Activated naive CD4-positive, alpha-beta T cell treated with anti-CD3 and anti-CD28 coated beads for 36 hours (primary cell): ENCODE data around the gene FREM2. TPM values are rescaled to one million over a fixed set of nuclear protein-coding genes. Genes with fewer than 3 reads are reported as not detected.

Source experiments
- CTCF ChIA-PET: fragments of 350-600 bp; sonication (Branson Sonifier 250); formaldehyde crosslinking; loops from one replicate; lab custom pipeline; 2021; ENCODE audit warnings: antibody characterized with exemption; lab: Charles Lee
- DNase-seq: peaks from one replicate; pipeline ENCODE4 v3.0.0-alpha.2; 2020
- H3K27ac Mint-ChIP-seq: one replicate; pipeline ENCODE4 v1.8.0; 2021; ENCODE audit warnings: mild to moderate bottlenecking, mixed read lengths
- H3K27me3 Mint-ChIP-seq: one replicate; pipeline ENCODE4 v1.8.0; 2021; ENCODE audit warnings: low read depth, mixed read lengths
- H3K36me3 Mint-ChIP-seq: one replicate; pipeline ENCODE4 v1.8.0; 2021; ENCODE audit warnings: low read depth, mixed read lengths
- H3K4me1 Mint-ChIP-seq: one replicate; pipeline ENCODE4 v1.8.0; 2021; ENCODE audit warnings: low read depth, mixed read lengths
- H3K4me3 Mint-ChIP-seq: one replicate; pipeline ENCODE4 v1.8.0; 2021; ENCODE audit warnings: mild to moderate bottlenecking, moderate library complexity, mixed read lengths
- H3K9me3 Mint-ChIP-seq: one replicate; pipeline ENCODE4 v1.8.0; 2021; ENCODE audit warnings: mixed read lengths
- intact Hi-C: fragments of 100-400 bp; cut with micrococcal nuclease; formaldehyde crosslinking; loops from one replicate; pipeline ENCODE4 v1.15.1; 2023
- total RNA-seq, 2 experiments: library from RNA; stranded (reverse); gene quantifications; one replicate each; pipeline ENCODE4 v1.2.3, GENCODE V29; 2021

The FREM2 gene
- not detected for total RNA-seq

- no peak for DNase-seq
- no peaks in the 10 kb centered on the region for H3K36me3 Mint-ChIP-seq
- CTCF ChIA-PET: interaction anchor here (0.8 kb wide), 1 partner anchor 16 kb away, joined by 3 read pairs; no protein-coding TSS in a partner anchor
- peak within 1 kb of the TSS; percentile 29 for H3K4me3 Mint-ChIP-seq
- intact Hi-C loops: loop anchor here (1.0 to 2.0 kb wide), 3 partner anchors 78 to 229 kb away; no protein-coding TSS in a partner anchor
- no peaks in the 10 kb centered on the region for H3K9me3 Mint-ChIP-seq
- peaks cover 20% of the 10 kb centered on the region for H3K27me3 Mint-ChIP-seq
- H3K4me1 Mint-ChIP-seq: peaks cover 5% of the 10 kb centered on the region
- no peak within 1 kb of the TSS for H3K27ac Mint-ChIP-seq
Measured at GRCh38 chr13:38686577-38687245, at the start of gene FREM2. Gene FREM2 (plus strand): TSS chr13:38687077. CDS start chr13:38687345, 268 bp downstream.

- Mint-ChIP-seq H3K4me3 (no peak overlapping the region), H3K36me3 (no peaks in the 10 kb centered on the region), H3K4me1 (no peaks in the 10 kb centered on the region), H3K27ac (no peak overlapping the region), H3K9me3 (no peaks in the 10 kb centered on the region), H3K27me3 (peaks cover 6% of the 10 kb centered on the region)
- intact Hi-C loops: no loop called here
- DNase-seq: no peak
- CTCF ChIA-PET: interaction anchor here (0.6 kb wide), 1 partner anchor 568 kb away, joined by 7 read pairs; no protein-coding TSS in a partner anchor
Measured at GRCh38 chr13:38637576-38637975, 49.3 kb upstream of the FREM2 start.

- Mint-ChIP-seq H3K4me1 (no peaks in the 10 kb centered on the region), H3K36me3 (no peaks in the 10 kb centered on the region), H3K27ac (no peak overlapping the region), H3K27me3 (peaks cover 6% of the 10 kb centered on the region), H3K4me3 (no peak overlapping the region), H3K9me3 (no peaks in the 10 kb centered on the region)
- no peak for DNase-seq
- intact Hi-C loops: no loop called here
- CTCF ChIA-PET: no interaction called here
Measured at GRCh38 chr13:38641164-38641948, 45.5 kb upstream of the FREM2 start.

GRCh38 chr13:38647312-38647711 lies 39.6 kb upstream of the FREM2 start:
- H3K4me3 Mint-ChIP-seq: no peak overlapping the region
- no peak overlapping the region for H3K27ac Mint-ChIP-seq
- H3K36me3 Mint-ChIP-seq: no peaks in the 10 kb centered on the region
- peaks cover 3% of the 10 kb centered on the region for H3K27me3 Mint-ChIP-seq
- H3K4me1 Mint-ChIP-seq: no peaks in the 10 kb centered on the region
- CTCF ChIA-PET: no interaction called here
- intact Hi-C loops: no loop called here
- no peaks in the 10 kb centered on the region for H3K9me3 Mint-ChIP-seq
- no peak for DNase-seq

GRCh38 chr13:38648912-38649311 lies 38.0 kb upstream of the FREM2 start:
- Mint-ChIP-seq H3K27ac (no peak overlapping the region), H3K9me3 (peaks cover 2% of the 10 kb centered on the region), H3K27me3 (peaks cover 3% of the 10 kb centered on the region), H3K36me3 (no peaks in the 10 kb centered on the region), H3K4me1 (no peaks in the 10 kb centered on the region), H3K4me3 (no peak overlapping the region)
- intact Hi-C loops: no loop called here
- DNase-seq: no peak
- CTCF ChIA-PET: no interaction called here

GRCh38 chr13:38656699-38657098 lies 30.2 kb upstream of the FREM2 start:
- no peak overlapping the region for H3K4me3 Mint-ChIP-seq
- no peaks in the 10 kb centered on the region for H3K4me1 Mint-ChIP-seq
- no peak for DNase-seq
- no peaks in the 10 kb centered on the region for H3K36me3 Mint-ChIP-seq
- H3K27ac Mint-ChIP-seq: no peak overlapping the region
- no peaks in the 10 kb centered on the region for H3K27me3 Mint-ChIP-seq
- CTCF ChIA-PET: interaction anchor here (0.8 kb wide), 1 partner anchor 28 kb away, joined by 3 read pairs; no protein-coding TSS in a partner anchor
- H3K9me3 Mint-ChIP-seq: peaks cover 2% of the 10 kb centered on the region
- intact Hi-C loops: no loop called here

GRCh38 chr13:38657191-38657590 lies 29.7 kb upstream of the FREM2 start:
- intact Hi-C loops: no loop called here

GRCh38 chr13:38658906-38659305 lies 28.0 kb upstream of the FREM2 start:
- no peak for DNase-seq
- no peaks in the 10 kb centered on the region for H3K9me3 Mint-ChIP-seq
- no peaks in the 10 kb centered on the region for H3K4me1 Mint-ChIP-seq
- H3K36me3 Mint-ChIP-seq: no peaks in the 10 kb centered on the region
- CTCF ChIA-PET: no interaction called here
- peaks cover 10% of the 10 kb centered on the region for H3K27me3 Mint-ChIP-seq
- intact Hi-C loops: no loop called here
- no peak overlapping the region for H3K27ac Mint-ChIP-seq
- H3K4me3 Mint-ChIP-seq: no peak overlapping the region

More at GRCh38 chr13:38657191-38657590, 29.7 kb upstream of the FREM2 start:
- H3K27ac Mint-ChIP-seq: no peak overlapping the region
- DNase-seq: no peak
- CTCF ChIA-PET: interaction anchor here (0.8 kb wide), 1 partner anchor 29 kb away, joined by 3 read pairs; no protein-coding TSS in a partner anchor
- H3K4me3 Mint-ChIP-seq: no peak overlapping the region
- H3K36me3 Mint-ChIP-seq: no peaks in the 10 kb centered on the region
- peaks cover 2% of the 10 kb centered on the region for H3K27me3 Mint-ChIP-seq
- no peaks in the 10 kb centered on the region for H3K4me1 Mint-ChIP-seq
- H3K9me3 Mint-ChIP-seq: peaks cover 2% of the 10 kb centered on the region

GRCh38 chr13:38661010-38661675 lies 25.7 kb upstream of the FREM2 start:
- Mint-ChIP-seq H3K9me3 (no peaks in the 10 kb centered on the region), H3K36me3 (no peaks in the 10 kb centered on the region), H3K4me3 (no peak overlapping the region), H3K27ac (no peak overlapping the region), H3K4me1 (no peaks in the 10 kb centered on the region), H3K27me3 (peaks cover 14% of the 10 kb centered on the region)
- intact Hi-C loops: no loop called here
- CTCF ChIA-PET: no interaction called here
- DNase-seq: no peak

- no peaks in the 10 kb centered on the region for H3K4me1 Mint-ChIP-seq
- no peaks in the 10 kb centered on the region for H3K9me3 Mint-ChIP-seq
- no peak overlapping the region for H3K4me3 Mint-ChIP-seq
- peaks cover 18% of the 10 kb centered on the region for H3K27me3 Mint-ChIP-seq
- intact Hi-C loops: no loop called here
- CTCF ChIA-PET: no interaction called here
- DNase-seq: no peak
- H3K36me3 Mint-ChIP-seq: no peaks in the 10 kb centered on the region
- no peak overlapping the region for H3K27ac Mint-ChIP-seq
Measured at GRCh38 chr13:38662362-38662761, 24.5 kb upstream of the FREM2 start.

GRCh38 chr13:38664906-38665305 lies 22.0 kb upstream of the FREM2 start:
- H3K36me3 Mint-ChIP-seq: no peaks in the 10 kb centered on the region
- peaks cover 18% of the 10 kb centered on the region for H3K27me3 Mint-ChIP-seq
- no peak overlapping the region for H3K4me3 Mint-ChIP-seq
- no peaks in the 10 kb centered on the region for H3K4me1 Mint-ChIP-seq
- no peaks in the 10 kb centered on the region for H3K9me3 Mint-ChIP-seq
- no peak for DNase-seq
- no peak overlapping the region for H3K27ac Mint-ChIP-seq
- intact Hi-C loops: no loop called here
- CTCF ChIA-PET: no interaction called here

GRCh38 chr13:38667526-38668109 lies 19.3 kb upstream of the FREM2 start:
- no peak for DNase-seq
- Mint-ChIP-seq H3K36me3 (no peaks in the 10 kb centered on the region), H3K4me1 (no peaks in the 10 kb centered on the region), H3K4me3 (no peak overlapping the region), H3K27me3 (peaks cover 14% of the 10 kb centered on the region), H3K27ac (no peak overlapping the region), H3K9me3 (no peaks in the 10 kb centered on the region)
- CTCF ChIA-PET: no interaction called here
- intact Hi-C loops: no loop called here
